ENCODE results near the gene POU2F1.

DNA sequence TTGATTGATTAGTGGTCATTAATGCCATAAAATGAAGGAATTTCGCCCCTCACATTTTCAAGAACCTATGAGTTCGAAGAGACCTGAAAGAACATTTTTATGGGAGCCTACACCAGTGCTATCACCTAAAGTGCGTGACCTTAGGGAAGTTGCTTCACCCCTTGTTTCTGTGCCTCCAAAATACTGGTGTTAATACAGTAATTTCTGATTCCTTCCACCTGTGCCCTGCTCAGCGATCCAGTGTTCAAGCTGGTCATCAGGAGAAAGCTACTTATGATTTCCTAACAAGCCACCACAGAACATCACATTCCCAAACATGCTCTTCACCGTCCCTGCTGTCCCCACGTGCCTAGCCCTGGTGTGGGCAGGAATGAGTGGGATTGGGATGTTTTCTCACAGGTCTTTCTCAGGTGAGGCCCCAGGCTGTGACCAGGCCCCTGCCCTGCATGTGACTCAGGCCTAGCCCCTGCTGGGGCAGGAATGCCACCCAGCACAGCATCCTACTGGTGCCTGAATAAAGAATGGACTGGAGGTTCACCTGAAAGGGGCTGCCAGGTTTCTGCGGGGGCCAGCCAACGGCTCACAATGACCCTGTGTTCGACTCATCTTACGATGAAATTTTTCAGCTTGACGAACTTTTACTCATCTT lies 237.4 kb downstream of the POU2F1 start:
- TF ChIP-seq ZBTB33 (IDR thresholded peaks at IDR 0.05) (no peak), SP1 (IDR thresholded peaks at IDR 0.05) (no peak)
